GM10266 (cell line): Measurements from ENCODE around the gene PANK3.

Source experiments
- DNase-seq: peaks from one replicate; pipeline ENCODE4 v3.0.0; 2012; ENCODE audit errors: extremely low spot score
- TF ChIP-seq, protein P1 (sequence below): IDR thresholded peaks from 2 replicates; pipeline ENCODE4 v1.5.1; 2012; ENCODE audit warnings: mild to moderate bottlenecking, low read depth; ENCODE audit not compliant: control insufficient read depth, insufficient read depth; ENCODE audit errors: missing control alignments

Gene PANK3

DNA sequence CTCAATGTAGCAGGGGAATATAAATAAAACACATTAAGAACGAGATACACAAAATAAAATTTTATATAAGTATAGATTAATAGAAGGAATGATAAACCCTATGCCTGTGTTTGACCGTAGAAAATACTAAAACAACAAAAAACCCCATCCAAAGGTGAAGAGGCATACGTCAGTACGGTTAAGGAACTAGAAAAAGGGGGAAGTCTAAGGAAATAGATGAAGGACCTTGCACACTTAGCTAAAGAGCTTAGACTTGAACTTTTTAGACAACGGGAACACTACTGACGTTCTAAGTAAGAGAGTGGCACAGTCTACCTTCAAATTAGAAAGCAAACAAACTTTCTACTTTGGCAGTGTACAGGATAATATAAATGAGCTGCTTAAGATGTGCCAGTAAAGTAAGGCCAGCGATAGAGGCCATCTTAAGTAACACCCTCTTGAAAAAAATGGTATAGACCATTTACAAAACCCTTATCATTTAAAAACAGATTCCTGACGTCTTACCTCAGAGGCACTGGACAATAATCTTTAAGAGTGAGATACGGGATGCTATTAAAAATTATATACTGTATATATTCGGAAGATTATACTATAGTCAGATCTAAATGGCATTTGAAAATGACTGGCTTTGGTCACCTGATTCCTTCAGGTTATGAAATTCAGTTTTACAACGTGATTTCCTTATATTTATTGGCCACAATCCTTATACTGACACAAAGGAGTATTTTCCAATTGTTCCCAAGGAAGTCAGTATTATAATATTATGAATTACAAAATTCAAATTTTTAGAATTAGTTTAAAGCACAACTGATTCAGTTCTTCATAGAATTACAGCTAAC lies 8.5 kb downstream of the PANK3 start:
- TF ChIP-seq, protein P1, sequence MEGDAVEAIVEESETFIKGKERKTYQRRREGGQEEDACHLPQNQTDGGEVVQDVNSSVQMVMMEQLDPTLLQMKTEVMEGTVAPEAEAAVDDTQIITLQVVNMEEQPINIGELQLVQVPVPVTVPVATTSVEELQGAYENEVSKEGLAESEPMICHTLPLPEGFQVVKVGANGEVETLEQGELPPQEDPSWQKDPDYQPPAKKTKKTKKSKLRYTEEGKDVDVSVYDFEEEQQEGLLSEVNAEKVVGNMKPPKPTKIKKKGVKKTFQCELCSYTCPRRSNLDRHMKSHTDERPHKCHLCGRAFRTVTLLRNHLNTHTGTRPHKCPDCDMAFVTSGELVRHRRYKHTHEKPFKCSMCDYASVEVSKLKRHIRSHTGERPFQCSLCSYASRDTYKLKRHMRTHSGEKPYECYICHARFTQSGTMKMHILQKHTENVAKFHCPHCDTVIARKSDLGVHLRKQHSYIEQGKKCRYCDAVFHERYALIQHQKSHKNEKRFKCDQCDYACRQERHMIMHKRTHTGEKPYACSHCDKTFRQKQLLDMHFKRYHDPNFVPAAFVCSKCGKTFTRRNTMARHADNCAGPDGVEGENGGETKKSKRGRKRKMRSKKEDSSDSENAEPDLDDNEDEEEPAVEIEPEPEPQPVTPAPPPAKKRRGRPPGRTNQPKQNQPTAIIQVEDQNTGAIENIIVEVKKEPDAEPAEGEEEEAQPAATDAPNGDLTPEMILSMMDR = no peak
- DNase-seq = no peak

GRCh38 chr5:168568738-168569137 lies 10.4 kb downstream of the PANK3 start:
- DNase-seq = no peak
- TF ChIP-seq, protein P1 = no peak

GRCh38 chr5:168563959-168564358 lies 15.2 kb downstream of the PANK3 start:
- TF ChIP-seq, protein P1 = no peak
- DNase-seq = no peak

GRCh38 chr5:168562279-168562678 lies 16.9 kb downstream of the PANK3 start:
- TF ChIP-seq, protein P1 = no peak
- no peak for DNase-seq

DNA sequence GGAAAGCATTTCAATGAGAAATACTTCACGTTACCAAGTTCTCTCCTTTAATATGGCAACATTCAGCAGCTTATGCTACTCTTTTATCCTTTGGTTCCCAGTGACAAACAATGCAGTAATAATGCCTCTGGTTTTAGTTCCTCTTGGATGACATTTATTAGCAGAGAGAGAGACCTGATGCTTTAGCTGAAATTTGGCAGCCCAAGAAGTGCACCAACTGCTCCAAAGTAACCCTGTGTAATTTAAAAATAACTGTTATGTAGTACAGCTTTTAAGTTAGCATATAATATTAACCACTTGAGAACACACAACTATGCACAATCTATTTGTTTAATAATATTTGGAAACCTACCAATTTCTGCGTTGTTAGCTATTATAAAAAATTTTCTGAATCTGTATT lies 21.8 kb downstream of the PANK3 start:
- TF ChIP-seq, protein P1 = no peak
- DNase-seq = no peak

DNA sequence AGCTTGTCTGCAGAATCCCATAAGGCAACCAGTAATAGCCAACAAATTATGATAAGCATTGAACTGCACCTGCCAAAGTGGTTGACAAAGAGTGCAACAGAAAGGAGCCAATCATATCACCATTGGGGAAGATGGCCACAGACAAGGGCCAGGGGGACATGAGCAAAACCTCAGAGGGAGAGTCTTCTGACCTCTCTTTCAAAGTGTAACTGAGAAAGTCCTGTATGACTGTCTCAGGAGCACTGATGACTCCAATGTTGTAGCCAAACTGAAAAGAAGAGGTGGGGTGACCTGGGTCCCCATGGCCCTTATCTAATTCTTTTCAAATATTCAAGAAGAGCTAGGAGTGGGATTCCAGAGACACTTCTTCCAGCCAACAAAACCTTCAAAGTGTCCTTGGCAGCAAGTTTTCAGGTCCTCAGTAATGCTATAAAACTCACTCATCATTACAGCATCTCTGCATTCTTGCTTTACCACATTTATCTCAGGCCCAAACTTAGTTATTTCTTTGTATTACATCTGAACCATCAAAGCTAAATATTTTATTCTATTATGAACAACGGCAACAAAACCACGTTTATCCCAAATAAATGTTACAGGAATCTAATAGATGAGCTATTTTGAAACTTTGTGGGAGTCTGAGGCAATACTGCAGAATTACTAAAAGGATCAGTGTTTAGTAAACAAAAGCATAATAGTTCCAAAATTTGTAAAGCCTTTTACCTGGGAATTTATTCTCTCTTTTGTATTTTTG lies 25.6 kb downstream of the PANK3 start:
- TF ChIP-seq, protein P1 = no peak
- no peak for DNase-seq

GRCh38 chr5:168552146-168552545 lies 27.0 kb downstream of the PANK3 start:
- TF ChIP-seq, protein P1 = no peak
- DNase-seq = no peak
